HuH-7 (cell line): ENCODE data around the gene TUBD1.
"Not testable (repeated sequence)": the region's sequence is repeated elsewhere in the genome, so short reads cannot be mapped to it uniquely, and the experiment has no call there.

ENCODE experiments used
- DNase-seq: peaks from one replicate; pipeline ENCODE4 v3.0.0; 2011; ENCODE audit warnings: low spot score

The TUBD1 gene

DNA sequence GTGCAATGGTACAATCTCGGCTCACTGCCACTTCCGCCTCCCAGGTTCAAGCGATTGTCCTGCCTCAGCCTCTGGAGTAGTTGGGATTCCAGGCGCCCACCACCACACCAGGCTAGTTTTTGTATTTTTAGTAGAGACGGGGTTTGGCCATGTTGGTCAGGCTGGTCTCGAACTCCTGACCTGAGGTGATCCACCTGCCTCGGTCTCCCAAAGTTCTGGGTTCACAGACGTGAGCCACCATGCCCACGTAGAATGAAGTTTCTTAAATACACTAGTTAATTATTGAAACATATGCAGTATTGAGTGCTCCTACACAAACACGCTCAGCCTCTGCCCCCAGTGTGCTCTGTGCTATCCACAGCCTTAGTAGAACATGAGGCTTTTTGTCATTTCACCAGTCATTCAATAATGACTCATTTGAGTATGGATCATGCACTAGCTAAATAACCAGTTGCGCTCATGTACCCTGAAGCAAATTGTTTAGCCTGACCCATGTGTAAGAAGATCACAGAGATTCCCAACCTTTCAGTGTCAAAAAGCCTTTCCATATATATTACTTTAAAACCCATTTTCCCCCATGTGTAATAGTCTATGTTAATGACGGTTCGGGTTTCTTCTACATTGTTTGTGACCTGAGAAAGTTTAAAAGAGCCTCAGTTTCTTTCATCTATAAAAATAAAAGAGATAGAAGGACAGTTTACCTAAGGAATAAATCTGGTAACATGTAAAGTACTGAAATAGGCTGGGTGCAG, 49.7 kb downstream of the TUBD1 start:
- DNase-seq, result no peak

DNA sequence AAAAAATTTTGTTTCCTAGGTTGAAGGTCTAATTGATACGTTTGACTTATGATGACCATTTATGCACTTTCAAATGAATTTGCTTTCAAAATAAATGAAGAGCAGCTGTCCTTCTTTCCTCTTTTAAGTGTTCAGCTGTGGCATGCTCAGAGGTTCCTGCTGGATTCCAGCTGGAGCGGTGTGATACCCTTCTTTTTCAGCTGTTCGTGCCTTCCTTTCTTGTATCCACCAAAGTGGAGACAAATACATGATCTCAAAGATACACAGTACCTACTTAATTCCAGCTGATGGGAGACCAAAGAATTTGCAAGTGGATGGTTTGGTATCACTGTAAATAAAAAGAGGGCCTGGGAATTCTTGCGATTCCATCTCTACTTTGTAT, 50.9 kb downstream of the TUBD1 start:
- DNase-seq, result not testable (repeated sequence)

DNA sequence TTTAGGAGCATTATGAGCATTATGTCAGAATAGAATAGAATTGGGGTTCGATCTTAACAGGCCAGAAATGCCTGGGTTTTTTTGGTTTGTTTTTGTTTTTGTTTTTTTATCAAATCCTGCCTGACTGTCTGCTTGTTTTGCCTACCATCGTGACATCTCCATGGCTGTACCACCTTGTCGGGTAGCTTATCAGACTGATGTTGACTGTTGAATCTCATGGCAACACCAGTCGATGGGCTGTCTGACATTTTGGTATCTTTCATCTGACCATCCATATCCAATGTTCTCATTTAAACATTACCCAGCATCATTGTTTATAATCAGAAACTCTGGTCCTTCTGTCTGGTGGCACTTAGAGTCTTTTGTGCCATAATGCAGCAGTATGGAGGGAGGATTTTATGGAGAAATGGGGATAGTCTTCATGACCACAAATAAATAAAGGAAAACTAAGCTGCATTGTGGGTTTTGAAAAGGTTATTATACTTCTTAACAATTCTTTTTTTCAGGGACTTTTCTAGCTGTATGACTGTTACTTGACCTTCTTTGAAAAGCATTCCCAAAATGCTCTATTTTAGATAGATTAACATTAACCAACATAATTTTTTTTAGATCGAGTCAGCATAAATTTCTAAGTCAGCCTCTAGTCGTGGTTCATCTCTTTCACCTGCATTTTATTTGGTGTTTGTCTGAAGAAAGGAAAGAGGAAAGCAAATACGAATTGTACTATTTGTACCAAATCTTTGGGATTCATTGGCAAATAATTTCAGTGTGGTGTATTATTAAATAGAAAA, 51.5 kb downstream of the TUBD1 start:
- DNase-seq, result not testable (repeated sequence)

DNA sequence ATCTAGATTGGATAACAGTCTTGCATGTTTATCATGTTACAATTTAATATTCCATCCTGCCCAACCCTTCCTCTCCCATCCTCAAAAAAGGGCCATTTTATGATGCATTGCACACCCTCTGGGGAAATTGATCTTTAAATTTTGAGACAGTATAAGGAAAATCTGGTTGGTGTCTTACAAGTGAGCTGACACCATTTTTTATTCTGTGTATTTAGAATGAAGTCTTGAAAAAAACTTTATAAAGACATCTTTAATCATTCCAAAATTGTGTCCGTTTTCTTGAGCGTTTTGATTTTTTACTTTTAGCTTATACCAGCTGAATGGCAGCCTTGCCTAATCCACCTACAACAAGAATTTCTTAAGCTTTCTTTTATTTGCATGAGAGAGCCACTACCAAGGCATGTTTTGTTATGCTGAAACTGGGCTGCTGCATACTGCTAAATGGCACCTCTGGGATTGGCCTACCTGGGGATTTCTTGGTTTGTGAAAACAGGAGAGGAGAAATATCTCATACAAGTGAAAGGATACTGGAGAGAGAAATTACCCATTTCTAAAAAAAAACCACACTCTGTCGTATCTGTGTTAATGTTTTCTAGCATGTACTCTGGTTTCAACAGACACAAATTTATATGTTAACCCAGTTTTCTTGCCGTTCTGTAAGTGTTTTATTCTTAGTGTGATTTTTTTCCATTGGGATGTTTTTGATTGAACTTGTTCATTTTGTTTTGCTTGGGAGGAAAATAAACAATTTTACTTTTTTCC, 52.2 kb downstream of the TUBD1 start:
- no peak for DNase-seq

DNA sequence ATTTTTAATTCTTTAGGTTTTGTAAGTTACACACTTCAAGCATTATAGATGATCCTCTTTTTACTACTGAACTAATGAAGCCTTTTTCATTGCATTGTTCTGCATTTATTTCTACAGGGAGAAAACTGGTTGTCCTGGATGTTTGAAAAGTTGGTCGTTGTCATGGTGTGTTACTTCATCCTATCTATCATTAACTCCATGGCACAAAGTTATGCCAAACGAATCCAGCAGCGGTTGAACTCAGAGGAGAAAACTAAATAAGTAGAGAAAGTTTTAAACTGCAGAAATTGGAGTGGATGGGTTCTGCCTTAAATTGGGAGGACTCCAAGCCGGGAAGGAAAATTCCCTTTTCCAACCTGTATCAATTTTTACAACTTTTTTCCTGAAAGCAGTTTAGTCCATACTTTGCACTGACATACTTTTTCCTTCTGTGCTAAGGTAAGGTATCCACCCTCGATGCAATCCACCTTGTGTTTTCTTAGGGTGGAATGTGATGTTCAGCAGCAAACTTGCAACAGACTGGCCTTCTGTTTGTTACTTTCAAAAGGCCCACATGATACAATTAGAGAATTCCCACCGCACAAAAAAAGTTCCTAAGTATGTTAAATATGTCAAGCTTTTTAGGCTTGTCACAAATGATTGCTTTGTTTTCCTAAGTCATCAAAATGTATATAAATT, 53.0 kb downstream of the TUBD1 start:
- DNase-seq, result no peak

DNA sequence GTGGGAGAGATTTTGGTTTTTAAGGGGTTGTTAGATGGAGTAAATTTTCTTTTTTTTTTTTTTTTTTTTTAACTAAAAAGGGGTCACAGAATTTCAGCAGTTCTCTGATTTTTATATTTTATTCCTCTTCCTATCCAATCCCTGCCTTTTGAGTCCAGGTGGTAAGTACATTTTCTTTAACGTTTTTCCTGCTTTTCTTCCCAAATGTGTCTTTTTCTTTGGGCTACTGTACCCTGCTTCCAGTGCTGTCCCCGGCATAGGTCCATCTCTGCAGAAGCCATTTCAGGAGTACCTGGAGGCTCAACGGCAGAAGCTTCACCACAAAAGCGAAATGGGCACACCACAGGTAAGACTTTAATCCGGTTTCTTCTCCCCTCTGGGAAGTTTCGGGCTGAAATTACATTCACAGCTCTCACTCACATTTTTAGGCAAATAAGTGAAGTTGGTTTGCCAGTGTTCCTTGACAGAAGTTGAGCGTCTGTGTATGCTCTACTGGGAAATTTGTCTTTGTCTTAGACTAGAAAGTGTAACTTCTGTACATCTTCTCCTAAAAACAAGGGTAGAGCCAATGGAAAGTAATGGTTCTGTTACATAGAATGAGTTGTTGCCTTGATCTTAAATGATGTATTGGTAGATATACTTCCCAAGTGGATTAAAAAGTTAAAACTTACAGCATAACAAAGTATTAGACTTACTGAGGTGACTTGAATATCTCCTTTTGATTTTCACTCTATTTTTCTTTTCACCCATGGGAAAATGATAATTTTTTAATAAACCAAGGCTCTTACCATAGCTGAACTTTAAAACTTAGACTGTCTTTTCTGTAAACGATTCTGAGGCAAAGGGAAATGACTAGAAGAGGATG, 54.5 kb downstream of the TUBD1 start:
- DNase-seq, result no peak

DNA sequence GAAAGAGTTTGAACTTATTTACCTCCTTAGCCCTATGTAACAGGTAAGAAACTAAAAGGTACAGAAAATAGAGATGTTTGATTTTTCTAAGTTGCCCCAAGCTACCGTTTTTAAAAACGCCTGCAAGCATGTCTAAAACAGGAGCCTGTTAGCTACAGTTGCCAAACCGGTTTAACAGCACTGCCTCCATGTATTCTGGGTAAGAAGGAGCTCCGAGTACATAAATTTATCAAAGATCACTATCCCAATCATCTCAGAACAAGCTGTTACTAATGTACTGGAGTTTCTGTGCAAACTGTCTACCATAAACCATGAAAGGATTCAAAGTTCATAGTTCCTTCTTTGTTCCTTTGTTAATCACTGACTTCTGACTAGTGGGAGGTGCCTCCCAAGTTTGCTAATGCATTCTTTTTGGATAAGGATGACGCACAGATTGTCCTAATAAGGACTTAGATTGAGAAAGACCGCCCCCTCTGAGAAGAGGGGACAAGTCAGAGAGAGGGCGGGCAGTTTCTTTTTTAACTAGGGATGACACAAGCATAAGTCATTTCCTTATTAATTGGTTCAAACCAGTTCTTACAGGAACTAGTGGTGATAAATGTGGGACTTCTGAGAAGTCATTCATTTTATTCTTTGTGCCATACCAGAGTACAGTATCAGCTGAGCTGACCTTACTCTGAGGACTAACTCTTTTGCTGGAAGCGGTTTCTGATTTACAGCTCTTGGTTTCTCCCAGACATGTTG, 55.3 kb downstream of the TUBD1 start:
- DNase-seq, result no peak

DNA sequence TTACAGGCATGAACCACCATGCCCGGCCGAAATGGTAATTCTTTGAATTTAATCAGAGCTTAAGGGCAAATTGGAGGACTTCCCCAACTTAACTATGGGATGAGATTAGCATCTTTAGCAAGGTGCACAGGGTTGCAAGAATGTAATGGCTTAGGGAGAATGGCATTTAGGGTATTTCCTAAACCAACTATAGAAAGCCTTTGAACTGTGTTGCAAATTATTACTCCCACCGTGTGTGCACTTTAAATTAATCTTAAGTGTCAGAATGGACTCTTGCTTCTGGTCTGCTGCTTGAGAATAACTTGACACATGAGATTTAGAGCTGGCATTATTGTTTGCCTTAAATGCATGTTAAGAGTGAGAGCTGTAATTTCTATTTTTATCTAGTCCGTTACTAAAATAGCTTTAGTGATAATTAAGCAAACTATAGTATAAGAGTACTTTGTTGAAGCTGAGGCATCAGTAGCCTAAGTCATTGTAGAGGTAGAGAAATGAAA, 59.8 kb downstream of the TUBD1 start:
- DNase-seq, result no peak

DNA sequence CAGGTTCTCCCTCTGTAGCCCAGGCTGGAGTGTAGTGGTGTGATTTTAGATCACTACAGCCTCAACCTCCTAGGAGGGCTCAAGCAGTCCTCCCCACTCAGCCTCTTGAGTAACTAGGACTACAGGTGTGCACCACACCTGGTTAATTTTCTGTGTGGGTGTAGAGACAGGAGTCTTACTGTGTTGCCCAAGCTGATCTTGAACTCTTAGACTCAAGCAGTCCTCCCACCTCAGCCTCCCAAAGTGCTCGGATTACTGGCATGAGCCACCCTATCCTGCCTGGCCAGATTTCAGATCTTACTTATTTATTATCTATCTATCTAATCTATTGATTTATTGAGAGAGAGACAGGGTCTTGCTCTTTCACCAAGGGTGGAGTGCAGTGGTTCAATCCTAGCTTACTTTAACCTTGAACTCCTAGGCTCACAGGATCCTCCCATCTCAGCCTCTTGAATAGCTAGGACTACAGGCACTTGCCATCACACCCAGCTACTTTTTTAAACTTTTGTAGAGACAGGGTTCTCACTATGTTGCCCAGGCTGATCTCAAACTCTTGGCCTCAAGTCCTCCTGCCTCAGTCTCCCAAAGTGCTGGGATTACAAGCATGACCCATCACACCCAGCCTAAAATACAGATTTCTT, 61.8 kb downstream of the TUBD1 start:
- no peak for DNase-seq

DNA sequence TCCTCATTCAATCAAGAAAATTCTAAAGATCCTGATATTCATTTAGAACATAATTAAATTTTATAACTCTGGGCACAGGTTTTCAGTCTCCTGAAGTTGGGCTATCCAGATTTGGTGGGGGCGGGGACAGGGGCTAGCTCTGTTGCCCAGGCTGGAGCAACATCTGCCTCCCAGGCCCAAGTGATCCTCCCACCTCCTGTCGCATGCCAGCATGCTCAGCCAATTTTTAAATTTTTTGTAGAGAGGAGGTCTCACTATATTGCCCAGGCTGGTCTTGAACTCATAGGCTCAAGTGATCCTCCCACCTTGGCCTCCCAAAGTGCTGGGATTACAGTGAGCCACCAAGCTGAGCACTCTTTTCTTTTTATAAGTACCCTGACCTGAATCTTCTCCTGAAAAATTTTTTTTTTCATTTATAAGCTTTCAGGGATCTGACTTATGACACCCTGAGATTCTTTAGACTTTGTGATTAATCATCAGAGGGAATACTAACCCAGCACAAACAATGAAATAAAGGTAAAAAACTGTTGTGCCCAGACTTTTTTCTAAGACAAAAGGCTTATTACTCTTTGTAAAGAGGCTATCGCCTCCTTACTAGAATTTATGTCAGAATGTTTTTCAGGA, 62.6 kb downstream of the TUBD1 start:
- DNase-seq, result no peak

DNA sequence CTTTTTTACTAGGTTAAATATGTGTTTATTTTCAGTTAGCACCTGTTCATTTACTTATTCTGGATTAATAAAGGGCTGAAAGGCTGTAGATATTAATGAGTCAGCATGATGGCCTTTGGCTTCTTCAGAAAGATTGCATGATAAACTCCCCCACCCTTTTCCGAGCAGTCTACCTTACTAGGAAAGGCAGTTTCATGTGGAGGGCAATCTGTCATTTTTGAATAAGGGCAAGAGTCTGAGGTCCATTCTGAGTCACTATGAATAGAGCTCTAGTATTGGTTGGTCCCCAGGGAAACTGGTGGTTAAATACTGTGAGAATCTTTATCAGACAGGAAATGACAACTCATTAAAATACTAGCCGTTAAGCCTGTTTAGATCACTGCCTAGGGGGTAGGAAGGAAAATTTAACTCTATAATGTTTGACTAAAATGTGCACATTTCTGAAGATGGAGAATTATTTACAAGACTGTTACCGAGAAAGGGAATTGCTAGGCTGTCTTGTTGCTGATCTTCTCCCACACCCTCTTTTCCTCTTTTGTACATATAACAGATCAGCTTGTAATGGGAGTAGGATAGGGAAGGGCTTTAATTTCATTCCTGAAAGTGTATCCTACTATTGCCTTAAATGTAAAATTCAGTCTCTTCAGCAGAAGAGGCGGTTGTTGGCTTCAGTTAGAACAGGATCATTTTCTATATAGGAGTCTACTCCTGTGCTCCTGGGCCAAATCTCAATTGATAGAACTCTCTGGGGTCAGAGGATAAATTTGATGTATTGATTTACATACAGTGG, 63.3 kb downstream of the TUBD1 start:
- DNase-seq, result no peak

DNA sequence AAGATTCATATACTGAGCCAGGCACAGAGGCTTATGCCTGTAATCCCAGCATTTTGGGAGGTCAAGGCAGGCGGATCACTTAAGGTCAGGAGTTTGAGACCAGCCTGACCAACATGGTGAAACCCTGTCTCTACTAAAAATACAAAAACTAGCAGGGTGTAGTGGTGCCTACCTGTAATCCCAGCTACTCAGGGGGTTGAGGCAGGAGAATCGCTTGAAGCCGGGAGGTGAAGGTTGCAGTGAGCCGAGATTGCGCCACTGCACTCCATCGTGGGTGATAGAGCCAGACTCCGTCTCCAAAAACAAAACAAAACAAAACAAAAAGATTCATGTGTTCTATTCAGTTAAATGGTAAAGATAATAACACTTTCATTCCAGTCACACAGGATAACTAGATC, 63.9 kb downstream of the TUBD1 start:
- DNase-seq, result not testable (repeated sequence)

DNA sequence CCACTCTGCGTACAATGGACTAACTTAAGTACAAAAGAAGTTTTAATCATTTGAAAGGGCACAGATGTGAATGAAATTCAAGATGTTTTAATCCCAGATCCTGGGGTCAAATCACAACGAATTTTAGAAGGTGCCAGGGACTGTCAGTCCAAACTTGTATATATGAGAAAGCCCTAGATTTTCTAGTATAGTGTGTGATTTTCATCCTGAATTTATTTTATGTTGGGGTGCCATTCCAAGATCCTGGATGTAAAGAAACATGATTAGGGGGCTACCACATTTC, 64.3 kb downstream of the TUBD1 start:
- no peak for DNase-seq

DNA sequence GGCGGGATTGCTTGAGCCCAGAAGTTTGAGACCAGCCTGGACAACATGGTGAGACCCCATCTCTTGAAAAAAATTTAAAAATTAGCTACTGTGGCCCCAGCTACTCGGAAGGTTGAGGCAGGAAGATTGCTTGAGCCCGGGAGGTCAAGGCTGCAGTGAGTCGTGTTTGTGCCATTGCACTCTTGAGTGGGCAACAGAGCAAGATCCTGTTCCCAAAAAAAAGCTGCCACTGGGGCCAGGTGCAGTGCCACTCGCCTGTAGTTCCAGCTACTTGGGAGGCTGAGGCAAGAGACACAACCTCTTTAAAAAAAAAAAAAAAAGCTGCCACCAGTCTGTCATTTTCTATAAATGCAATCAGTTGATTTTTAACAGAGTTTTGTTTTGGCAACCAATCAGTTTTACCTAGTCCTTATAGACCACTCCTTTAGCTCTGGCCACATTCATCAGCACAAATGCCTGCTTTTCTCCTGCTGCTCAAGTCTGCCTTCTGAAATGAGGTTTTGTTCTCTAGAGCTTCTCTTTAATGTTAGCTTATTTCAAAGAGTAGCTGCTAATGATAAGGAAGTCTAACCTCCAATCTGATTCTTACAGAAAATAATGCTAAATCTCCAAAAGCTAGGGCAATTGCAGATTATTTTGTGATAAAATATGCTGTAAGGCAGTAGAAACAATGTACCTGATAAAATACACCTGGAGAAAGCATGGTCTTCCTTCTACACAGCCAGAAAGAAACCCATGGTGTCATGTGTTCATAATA, 64.8 kb downstream of the TUBD1 start:
- no peak for DNase-seq

DNA sequence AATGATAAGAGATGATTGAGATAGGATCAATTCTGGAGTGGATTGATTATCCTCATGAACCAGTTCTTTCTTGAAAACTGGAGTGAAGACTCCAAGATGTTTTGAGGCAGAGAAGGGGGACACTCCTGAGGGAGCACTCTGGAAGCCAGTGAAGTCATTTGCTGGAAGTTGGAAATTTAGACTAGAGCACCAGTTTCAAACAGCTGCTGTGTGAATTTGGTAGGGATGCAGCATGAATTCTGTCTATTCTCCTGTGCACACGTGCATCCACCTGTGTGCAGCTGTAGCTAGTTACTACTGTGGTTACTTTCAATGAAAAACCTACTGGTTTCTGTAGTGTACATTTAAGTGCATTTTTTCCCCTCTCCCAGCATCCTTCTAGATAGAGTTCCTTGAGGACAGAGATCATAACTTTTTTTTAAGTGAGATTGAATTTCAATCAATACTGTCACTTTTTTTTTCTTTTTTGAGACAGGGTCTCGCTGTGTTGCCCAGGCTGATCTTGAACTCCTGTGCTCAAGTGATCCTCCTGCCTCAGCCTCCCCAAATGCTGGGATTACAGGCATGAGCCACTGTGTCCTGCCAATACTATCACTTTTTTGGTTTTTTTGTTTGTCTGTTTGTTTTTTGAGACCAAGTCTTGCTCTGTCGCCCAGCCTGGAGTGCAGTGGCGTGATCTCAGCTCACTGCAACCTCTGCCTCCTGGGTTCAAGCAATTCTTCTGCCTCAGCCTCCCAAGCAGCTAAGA, 65.9 kb downstream of the TUBD1 start:
- no peak for DNase-seq

DNA sequence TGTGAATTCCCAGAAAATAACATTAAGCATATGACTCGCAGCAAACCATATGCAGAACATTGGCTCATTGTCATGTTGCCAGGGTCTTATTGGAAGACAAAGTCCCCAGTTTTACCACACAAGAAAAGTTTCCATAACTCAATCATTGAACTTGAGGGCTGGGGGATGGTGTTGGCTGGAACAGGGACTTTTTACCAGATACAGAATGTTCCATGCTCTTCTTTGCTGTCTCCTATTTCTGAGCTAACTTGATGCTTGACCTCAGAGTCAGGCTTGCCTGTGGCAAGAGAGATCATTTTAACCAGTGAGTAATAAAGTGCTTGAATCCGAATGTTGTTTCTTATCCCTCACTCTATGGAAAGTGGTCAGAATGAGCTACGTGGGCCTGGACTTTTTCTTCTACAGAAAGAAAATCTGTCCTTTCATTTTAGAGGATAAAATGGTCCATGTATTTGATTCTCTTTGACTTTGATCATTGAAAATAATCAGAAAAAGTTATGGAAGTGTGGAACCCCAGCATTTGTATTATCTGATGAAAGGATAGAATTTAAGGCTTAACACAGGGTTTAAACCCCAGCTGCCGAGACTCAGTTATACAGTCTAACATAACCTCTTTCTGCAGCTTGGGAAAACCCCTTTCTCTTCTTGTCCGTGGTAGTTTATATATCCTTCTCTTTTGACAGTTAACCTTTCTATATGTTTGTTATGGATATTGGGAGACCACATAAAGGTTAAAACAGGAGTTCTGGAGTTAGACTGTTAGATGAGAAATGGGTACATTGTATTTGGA, 67.0 kb downstream of the TUBD1 start:
- DNase-seq, result no peak

DNA sequence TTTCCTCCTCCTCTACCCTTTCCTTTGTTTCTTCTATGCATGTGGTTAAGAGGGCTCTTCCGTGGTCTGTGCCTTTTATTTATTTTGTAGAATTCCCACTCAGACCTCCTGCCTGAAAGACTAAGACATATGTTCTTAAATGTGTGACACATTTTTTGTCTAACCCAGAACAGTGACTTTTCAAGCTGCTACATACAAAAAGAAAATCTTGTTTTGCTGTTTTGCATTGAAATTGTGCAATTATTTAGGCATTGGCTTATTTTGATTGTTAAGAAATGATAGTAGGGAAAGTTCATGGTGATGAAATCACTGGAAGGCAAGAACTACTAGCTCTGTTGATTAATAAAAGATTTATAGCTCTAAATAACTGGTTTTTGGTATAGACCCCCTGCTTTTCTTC, 76.8 kb downstream of the TUBD1 start:
- no peak for DNase-seq
